C4-2B (cell line): ENCODE measurements around the gene WWC1.

ENCODE experiments used
- CTCF ChIP-seq: fragments of 450-650 bp; conservative IDR thresholded peaks from 2 replicates; pipeline ENCODE4 v1.5.1; 2017; ENCODE audit warnings: mild to moderate bottlenecking
- ZFX ChIP-seq: fragments of 450-650 bp; IDR thresholded peaks from 2 replicates; pipeline ENCODE4 v1.6.1; 2017

GRCh38 chr5:168291342-168291963 is at the start of gene WWC1:
- peak; percentile 66 for TF ChIP-seq CTCF
- no peak for TF ChIP-seq ZFX
